ENCODE results near the gene ESF1. TPM values are rescaled to one million over a fixed set of nuclear protein-coding genes. Genes with fewer than 3 reads are reported as not detected.
A peak's percentile ranks its signal among the peaks of the same experiment; 100 is the strongest.

ESF1 gene
- total RNA-seq, 1 experiment from 2014 or later, result 9.5 TPM

- no peak for DNase-seq (ENCODE audit: low read depth)
Measured at GRCh38 chr20:13678944-13679343, 105.8 kb downstream of the ESF1 start.

- DNase-seq (ENCODE audit: low read depth), result no peak
Measured at GRCh38 chr20:13677241-13677640, 107.5 kb downstream of the ESF1 start.

GRCh38 chr20:13676682-13677081 is 108.0 kb downstream of the ESF1 start:
- no peak for DNase-seq (ENCODE audit: low read depth)

- no peak for DNase-seq (ENCODE audit: low read depth)
Measured at GRCh38 chr20:13672690-13673089, 112.0 kb downstream of the ESF1 start.

- DNase-seq (ENCODE audit: low read depth), result peak; percentile 45
Measured at GRCh38 chr20:13671916-13672378, 112.8 kb downstream of the ESF1 start.

- DNase-seq (ENCODE audit: low read depth), result no peak
Measured at GRCh38 chr20:13671512-13671911, 113.2 kb downstream of the ESF1 start.

- DNase-seq (ENCODE audit: low read depth), result no peak
Measured at GRCh38 chr20:13670160-13670559, 114.6 kb downstream of the ESF1 start.

GRCh38 chr20:13665709-13666395 is 118.9 kb downstream of the ESF1 start:
- DNase-seq (ENCODE audit: low read depth), result no peak

Other genes starting within 250 kb of the ESF1 start
- gene TASP1, start 146.0 kb downstream of the ESF1 start, total RNA-seq (2014; rRNA removed; shearing (Covaris generic)), result 6.3 and 6.6 TPM in 2 replicates
- 27.6 and 43.6 TPM in 2 replicates for gene NDUFAF5, start 109 bp upstream of the ESF1 start, total RNA-seq (2014; rRNA removed; shearing (Covaris generic))
- gene SEL1L2, start 205.7 kb upstream of the ESF1 start, total RNA-seq (2014; rRNA removed; shearing (Covaris generic)), result not detected in 2 replicates
- gene MACROD2, start 210.6 kb upstream of the ESF1 start, total RNA-seq (2014; rRNA removed; shearing (Covaris generic)), result 0.44 and 1.8 TPM in 2 replicates

All from M059J (cell line).